Astrocyte (in vitro differentiated cells and primary cell): ENCODE results near the gene KCNAB1. TPM values are rescaled to one million over a fixed set of nuclear protein-coding genes. Genes with fewer than 3 reads are reported as not detected.
"Not testable (repeated sequence)": the region's sequence is repeated elsewhere in the genome, so short reads cannot be mapped to it uniquely, and the experiment has no call there.

Experiments used
- DNase-seq: peaks from one replicate; pipeline ENCODE4 v3.0.0-alpha.2; 2010; ENCODE audit warnings: low read depth
- FAIRE-seq: peaks from 2 replicates; lab custom pipeline; 2011; peaks lifted over from hg19 to GRCh38; lab: Jason Lieb, UNC
- H2AFZ ChIP-seq: 2 replicates; pipeline ENCODE4 v1.6.0; 2012; ENCODE audit warnings: low read depth, low read length, inconsistent platforms
- H3K27ac ChIP-seq: 2 replicates; pipeline ENCODE4 v1.5.1; 2011; ENCODE audit warnings: low read depth, low read length, inconsistent platforms
- H3K27me3 ChIP-seq: 2 replicates; pipeline ENCODE4 v1.6.0; 2011; ENCODE audit warnings: low read length, inconsistent platforms; ENCODE audit not compliant: insufficient read depth
- H3K36me3 ChIP-seq: 2 replicates; pipeline ENCODE4 v1.5.1; 2011; ENCODE audit warnings: low read length, inconsistent platforms; ENCODE audit not compliant: insufficient read depth
- H3K4me1 ChIP-seq: 2 replicates; pipeline ENCODE4 v1.5.1; 2011; ENCODE audit warnings: low read length, inconsistent platforms; ENCODE audit not compliant: insufficient read depth
- H3K4me2 ChIP-seq: 2 replicates; pipeline ENCODE4 v1.6.0; 2012; ENCODE audit warnings: low read length, inconsistent platforms
- H3K4me3 ChIP-seq: 2 replicates; pipeline ENCODE4 v1.5.1; 2011; ENCODE audit warnings: low read depth, mild to moderate bottlenecking, low read length, inconsistent platforms; ENCODE audit not compliant: insufficient read depth
- H3K79me2 ChIP-seq: 2 replicates; pipeline ENCODE4 v1.6.0; 2012; ENCODE audit warnings: mild to moderate bottlenecking, low read length, inconsistent platforms; ENCODE audit not compliant: insufficient read depth
- H3K9ac ChIP-seq: 2 replicates; pipeline ENCODE4 v1.6.0; 2012; ENCODE audit warnings: mild to moderate bottlenecking, low read length, inconsistent platforms
- H3K9me3 ChIP-seq: 2 replicates; pipeline ENCODE4 v1.5.1; 2012; ENCODE audit warnings: low read depth, mild to moderate bottlenecking, low read length, inconsistent platforms; ENCODE audit not compliant: insufficient read depth
- H4K20me1 ChIP-seq: 2 replicates; pipeline ENCODE4 v1.6.0; 2012; ENCODE audit warnings: low read length, inconsistent platforms; ENCODE audit not compliant: insufficient read depth
- H3K27ac Mint-ChIP-seq: one replicate; pipeline ENCODE4 v1.8.0; 2021; ENCODE audit warnings: mild to moderate bottlenecking, mixed read lengths; ENCODE audit not compliant: unreplicated experiment
- H3K27me3 Mint-ChIP-seq: one replicate; pipeline ENCODE4 v1.8.0; 2021; ENCODE audit warnings: low read depth, mixed read lengths; ENCODE audit not compliant: unreplicated experiment
- H3K36me3 Mint-ChIP-seq: one replicate; pipeline ENCODE4 v1.8.0; 2021; ENCODE audit warnings: low read depth, mixed read lengths; ENCODE audit not compliant: unreplicated experiment
- H3K4me1 Mint-ChIP-seq: one replicate; pipeline ENCODE4 v1.8.0; 2021; ENCODE audit warnings: low read depth, mixed read lengths; ENCODE audit not compliant: unreplicated experiment
- H3K4me3 Mint-ChIP-seq: one replicate; pipeline ENCODE4 v1.8.0; 2021; ENCODE audit warnings: mild to moderate bottlenecking, moderate library complexity, mixed read lengths; ENCODE audit not compliant: unreplicated experiment
- H3K9me3 Mint-ChIP-seq: one replicate; pipeline ENCODE4 v1.8.0; 2021; ENCODE audit warnings: mild to moderate bottlenecking, mixed read lengths; ENCODE audit not compliant: unreplicated experiment
- EZH2 ChIP-seq: IDR thresholded peaks from 2 replicates; pipeline ENCODE4 v1.6.1; 2012; ENCODE audit warnings: mild to moderate bottlenecking, low read length, inconsistent platforms; ENCODE audit not compliant: insufficient read depth
- total RNA-seq: library from RNA; stranded (reverse); gene quantifications from 2 replicates; pipeline ENCODE4 v1.2.1, GENCODE V29; 2021
- TF ChIP-seq, protein P1 (sequence below): IDR thresholded peaks from 2 replicates; pipeline ENCODE4 v1.5.1; 2011; ENCODE audit warnings: low read depth, mild to moderate bottlenecking, inconsistent platforms, low read length, moderate library complexity; ENCODE audit not compliant: insufficient read depth

Gene KCNAB1
- total RNA-seq, 1 donor from 2014 or later = 0.30 TPM

DNA sequence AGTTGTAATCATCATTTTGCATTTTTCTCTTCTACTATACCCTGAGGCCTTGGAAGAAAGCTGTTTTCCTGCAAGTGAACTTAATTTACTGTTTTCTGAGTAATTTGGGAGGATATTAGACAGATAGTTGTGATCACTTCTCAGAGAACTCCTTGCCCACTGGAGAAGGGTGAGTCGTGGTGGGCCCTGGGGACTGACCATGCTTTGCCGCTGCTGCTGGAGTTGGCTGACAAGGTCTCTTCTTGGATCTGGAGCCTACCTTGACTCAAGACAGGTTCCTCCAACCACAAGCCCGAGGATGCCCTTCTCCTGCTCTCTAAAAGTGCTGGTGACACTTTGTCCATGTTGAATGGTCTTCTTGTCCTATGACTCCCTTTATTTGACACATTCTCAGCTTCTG, 68.4 kb downstream of the KCNAB1 start:
- Mint-ChIP-seq H3K36me3 (no peaks in the 10 kb centered on the region), H3K4me3 (no peak overlapping the region), H3K27ac (peak overlapping the region; percentile 53), H3K9me3 (peaks cover 1% of the 10 kb centered on the region), H3K4me1 (peaks cover 28% of the 10 kb centered on the region), H3K27me3 (peaks cover 5% of the 10 kb centered on the region)
- no peaks in the 10 kb centered on the region for H3K36me3 ChIP-seq
- H4K20me1 ChIP-seq = no peaks in the 10 kb centered on the region
- H3K27ac ChIP-seq = no peak overlapping the region
- H2AFZ ChIP-seq = no peak overlapping the region
- H3K4me1 ChIP-seq = peaks cover 9% of the 10 kb centered on the region
- DNase-seq = no peak
- H3K27me3 ChIP-seq = no peaks in the 10 kb centered on the region
- H3K4me2 ChIP-seq = no peak overlapping the region
- no peak for FAIRE-seq
- TF ChIP-seq, protein P1, sequence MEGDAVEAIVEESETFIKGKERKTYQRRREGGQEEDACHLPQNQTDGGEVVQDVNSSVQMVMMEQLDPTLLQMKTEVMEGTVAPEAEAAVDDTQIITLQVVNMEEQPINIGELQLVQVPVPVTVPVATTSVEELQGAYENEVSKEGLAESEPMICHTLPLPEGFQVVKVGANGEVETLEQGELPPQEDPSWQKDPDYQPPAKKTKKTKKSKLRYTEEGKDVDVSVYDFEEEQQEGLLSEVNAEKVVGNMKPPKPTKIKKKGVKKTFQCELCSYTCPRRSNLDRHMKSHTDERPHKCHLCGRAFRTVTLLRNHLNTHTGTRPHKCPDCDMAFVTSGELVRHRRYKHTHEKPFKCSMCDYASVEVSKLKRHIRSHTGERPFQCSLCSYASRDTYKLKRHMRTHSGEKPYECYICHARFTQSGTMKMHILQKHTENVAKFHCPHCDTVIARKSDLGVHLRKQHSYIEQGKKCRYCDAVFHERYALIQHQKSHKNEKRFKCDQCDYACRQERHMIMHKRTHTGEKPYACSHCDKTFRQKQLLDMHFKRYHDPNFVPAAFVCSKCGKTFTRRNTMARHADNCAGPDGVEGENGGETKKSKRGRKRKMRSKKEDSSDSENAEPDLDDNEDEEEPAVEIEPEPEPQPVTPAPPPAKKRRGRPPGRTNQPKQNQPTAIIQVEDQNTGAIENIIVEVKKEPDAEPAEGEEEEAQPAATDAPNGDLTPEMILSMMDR = no peak
- no peak for TF ChIP-seq EZH2
- no peak overlapping the region for H3K4me3 ChIP-seq
- no peaks in the 10 kb centered on the region for H3K79me2 ChIP-seq
- H3K9ac ChIP-seq = no peak overlapping the region
- no peaks in the 10 kb centered on the region for H3K9me3 ChIP-seq

DNA sequence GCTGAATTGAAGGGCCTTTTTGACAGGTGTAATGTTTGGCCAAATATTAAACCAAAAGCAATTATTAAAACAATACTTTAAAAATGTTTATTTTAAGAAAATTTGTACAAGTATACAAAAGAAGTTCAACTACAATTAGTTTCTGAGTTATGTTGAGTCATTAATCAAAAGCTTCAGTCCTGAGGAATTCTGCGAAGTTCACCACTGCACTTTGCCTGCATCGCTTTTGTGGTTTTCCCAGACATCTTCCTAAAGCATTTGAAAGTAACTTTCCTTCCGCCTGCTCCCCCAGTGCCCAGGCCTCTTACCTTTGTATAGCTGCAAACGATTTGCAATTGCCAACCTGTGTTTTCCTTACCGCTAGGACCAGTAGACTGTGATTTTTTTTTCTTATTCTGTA, 69.5 kb downstream of the KCNAB1 start:
- H3K4me3 Mint-ChIP-seq = no peak overlapping the region
- no peak overlapping the region for H3K27ac Mint-ChIP-seq
- DNase-seq (peak; percentile 87), FAIRE-seq (no peak)
- no peak overlapping the region for H3K27ac ChIP-seq
- H3K4me2 ChIP-seq = no peak overlapping the region
- no peaks in the 10 kb centered on the region for H3K36me3 Mint-ChIP-seq
- H3K27me3 ChIP-seq = no peaks in the 10 kb centered on the region
- peaks cover 28% of the 10 kb centered on the region for H3K4me1 Mint-ChIP-seq
- H2AFZ ChIP-seq = no peak overlapping the region
- H3K4me3 ChIP-seq = no peak overlapping the region
- H3K9ac ChIP-seq = no peak overlapping the region
- no peaks in the 10 kb centered on the region for H3K36me3 ChIP-seq
- H4K20me1 ChIP-seq = no peaks in the 10 kb centered on the region
- no peaks in the 10 kb centered on the region for H3K79me2 ChIP-seq
- peaks cover 1% of the 10 kb centered on the region for H3K9me3 Mint-ChIP-seq
- H3K27me3 Mint-ChIP-seq = peaks cover 3% of the 10 kb centered on the region
- H3K9me3 ChIP-seq = no peaks in the 10 kb centered on the region
- TF ChIP-seq EZH2 = no peak
- TF ChIP-seq, protein P1 = no peak
- H3K4me1 ChIP-seq = peaks cover 9% of the 10 kb centered on the region

DNA sequence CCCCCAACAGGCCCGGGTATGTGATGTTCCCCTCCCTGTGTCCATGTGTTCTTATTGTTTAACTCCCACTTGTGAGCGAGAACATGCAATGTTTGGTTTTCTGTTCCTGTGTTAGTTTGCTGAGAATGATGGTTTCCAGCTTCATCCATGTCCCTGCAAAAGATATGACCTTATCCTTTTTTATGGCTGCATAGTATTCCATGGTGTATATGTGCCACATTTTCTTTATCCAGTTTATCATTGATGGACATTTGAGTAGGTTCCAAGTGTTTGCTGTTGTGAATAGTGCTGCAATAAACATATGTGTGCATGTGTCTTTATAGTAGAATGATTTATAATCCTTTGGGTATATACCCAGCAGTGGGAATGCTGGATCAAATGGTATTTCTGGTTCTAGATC, 74.6 kb downstream of the KCNAB1 start:
- H4K20me1 ChIP-seq, H3K4me1 Mint-ChIP-seq, H3K27ac ChIP-seq, H3K4me3 ChIP-seq, H3K27me3 ChIP-seq, H3K4me2 ChIP-seq, H3K27me3 Mint-ChIP-seq, H3K27ac Mint-ChIP-seq, H3K4me3 Mint-ChIP-seq, DNase-seq, H3K4me1 ChIP-seq, H3K9ac ChIP-seq, H3K9me3 Mint-ChIP-seq, H3K9me3 ChIP-seq, H3K36me3 ChIP-seq, H3K79me2 ChIP-seq, FAIRE-seq, H3K36me3 Mint-ChIP-seq, H2AFZ ChIP-seq: not testable (repeated sequence)

DNA sequence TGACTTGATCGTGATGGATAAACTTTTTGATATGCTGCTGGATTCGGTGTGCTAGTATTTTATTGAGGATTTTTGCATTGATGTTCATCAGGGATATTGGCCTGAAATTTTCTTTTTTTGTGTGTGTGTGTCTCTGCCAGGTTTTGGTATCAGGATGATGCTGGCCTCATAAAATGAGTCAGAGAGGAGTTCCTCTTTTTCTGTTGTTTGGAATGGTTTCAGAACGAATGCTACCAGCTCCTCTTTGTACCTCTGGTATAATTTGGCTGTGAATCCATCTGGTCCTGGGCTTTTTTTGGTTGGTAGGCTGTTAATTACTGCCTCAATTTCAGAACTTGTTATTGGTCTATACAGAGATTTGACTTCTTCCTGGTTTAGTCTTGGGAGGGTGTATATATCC, 76.8 kb downstream of the KCNAB1 start:
- H3K4me2 ChIP-seq, H3K27ac ChIP-seq, DNase-seq, H3K27me3 Mint-ChIP-seq, H3K4me1 Mint-ChIP-seq, H3K4me3 Mint-ChIP-seq, H3K27ac Mint-ChIP-seq, H4K20me1 ChIP-seq, H3K9me3 Mint-ChIP-seq, H3K36me3 ChIP-seq, H3K9ac ChIP-seq, H3K79me2 ChIP-seq, H3K9me3 ChIP-seq, H3K36me3 Mint-ChIP-seq, FAIRE-seq, H3K4me3 ChIP-seq, H3K4me1 ChIP-seq, H2AFZ ChIP-seq, H3K27me3 ChIP-seq: not testable (repeated sequence)
